ENCODE results near the gene PER2. TPM values are rescaled to one million over a fixed set of nuclear protein-coding genes. Genes with fewer than 3 reads are reported as not detected.

PER2 gene
- total and polyA plus RNA-seq, 2 of the 13 experiments (the other 11 are each of a cell fraction or from before 2014, with no cell fraction given), result 5.1 to 9.4 TPM

GRCh38 chr2:238294393-238295143 lies 6.2 kb upstream of the PER2 start (continued):
- TF ChIP-seq BCLAF1 (IDR thresholded peaks at IDR 0.05) (no peak), KAT7 (CRISPR knock-in tag; IDR thresholded peaks at IDR 0.05; ENCODE audit: borderline replicate concordance) (no peak), HMGXB3 (CRISPR knock-in tag; IDR thresholded peaks at IDR 0.05; ENCODE audit: borderline replicate concordance) (no peak), MNT (IDR thresholded peaks at IDR 0.05) (peak; percentile 82), DRAP1 (CRISPR knock-in tag; IDR thresholded peaks at IDR 0.05) (no peak), ZBTB2 (CRISPR knock-in tag; IDR thresholded peaks at IDR 0.05; ENCODE audit: low read depth) (no peak), JARID2 (CRISPR knock-in tag; IDR thresholded peaks at IDR 0.05; ENCODE audit: insufficient replicate concordance) (no peak), GPN1 (CRISPR knock-in tag; IDR thresholded peaks at IDR 0.05; ENCODE audit: borderline replicate concordance) (no peak), SP4 (CRISPR knock-in tag; IDR thresholded peaks at IDR 0.05) (peak; percentile 58; the same call in 1 of the 2 replicates), NAIF1 (CRISPR knock-in tag; IDR thresholded peaks at IDR 0.05; ENCODE audit: borderline replicate concordance) (no peak), FIP1L1 (IDR thresholded peaks at IDR 0.05; ENCODE audit: borderline replicate concordance, insufficient read depth, low read depth, low read length) (no peak), HOMEZ (CRISPR knock-in tag; IDR thresholded peaks at IDR 0.05; ENCODE audit: low read depth) (0 out of 2 replicates have a peak, but pooled peaks have one; percentile 27), ZNF205 (CRISPR knock-in tag; IDR thresholded peaks at IDR 0.05) (no peak), E2F2 (CRISPR knock-in tag; IDR thresholded peaks at IDR 0.05; ENCODE audit: borderline replicate concordance) (no peak)
